ENCODE data around the gene SDC1.

Gene SDC1

GRCh38 chr2:20213651-20214565 is 11.0 kb downstream of the SDC1 start:
- no peak for DNase-seq

GRCh38 chr2:20212871-20213503 is 11.9 kb downstream of the SDC1 start:
- no peak for DNase-seq

- DNase-seq: no peak
Measured at GRCh38 chr2:20212459-20212870, 12.5 kb downstream of the SDC1 start.

GRCh38 chr2:20211860-20212458 is 13.0 kb downstream of the SDC1 start:
- no peak for DNase-seq

- no peak for DNase-seq
Measured at GRCh38 chr2:20211420-20211819, 13.5 kb downstream of the SDC1 start.

GRCh38 chr2:20210462-20210861 is 14.5 kb downstream of the SDC1 start:
- no peak for DNase-seq

- no peak for DNase-seq
Measured at GRCh38 chr2:20209373-20210109, 15.4 kb downstream of the SDC1 start.

GRCh38 chr2:20208476-20208859 is 16.5 kb downstream of the SDC1 start:
- no peak for DNase-seq

GRCh38 chr2:20207051-20207450 is 17.9 kb downstream of the SDC1 start:
- no peak for DNase-seq

- DNase-seq: no peak
Measured at GRCh38 chr2:20205915-20206524, 18.9 kb downstream of the SDC1 start.

GRCh38 chr2:20205069-20205468 is 19.9 kb downstream of the SDC1 start:
- no peak for DNase-seq

GRCh38 chr2:20203521-20204225 is 21.3 kb downstream of the SDC1 start:
- no peak for DNase-seq

- no peak for DNase-seq
Measured at GRCh38 chr2:20203072-20203471, 21.9 kb downstream of the SDC1 start.

GRCh38 chr2:20201671-20202070 is 23.3 kb downstream of the SDC1 start:
- DNase-seq: no peak

GRCh38 chr2:20200697-20201555 is 24.0 kb downstream of the SDC1 start:
- no peak for DNase-seq

GRCh38 chr2:20199633-20200270 is 25.2 kb downstream of the SDC1 start:
- no peak for DNase-seq

GRCh38 chr2:20198796-20199632 is 25.9 kb downstream of the SDC1 start:
- no peak for DNase-seq

GRCh38 chr2:20198001-20198400 is 26.9 kb downstream of the SDC1 start:
- DNase-seq: no peak

GRCh38 chr2:20197192-20197591 is 27.7 kb downstream of the SDC1 start:
- DNase-seq: no peak

Measured in 8988T (cell line).